HCT116 (cell line): ENCODE data around the gene PTPN13. TPM values are rescaled to one million over a fixed set of nuclear protein-coding genes. Genes with fewer than 3 reads are reported as not detected.

Experiments
- ATAC-seq: fragments of 200-7000 bp; cut with Tn5 transposase; 2 replicates; pipeline ENCODE4 v1.9.1; 2020; ENCODE audit warnings: mild to moderate bottlenecking, moderate library complexity
- BruUV-seq: library from RNA; stranded (reverse); fragments of 400-500 nt; replicated peaks from 2 replicates; lab custom pipeline; 2021; lab: Mats Ljungman, UMichigan
- CTCF ChIA-PET: fragments of 300-600 bp; sonication (Branson Sonifier 250); formaldehyde crosslinking; loops from one replicate; lab custom pipeline; 2021; ENCODE audit warnings: antibody characterized with exemption; lab: Charles Lee
- POLR2A ChIA-PET: fragments of 300-600, 350-600 bp; sonication (Branson Sonifier 250); formaldehyde crosslinking; loops from one replicate; lab custom pipeline; 2021; ENCODE audit warnings: antibody characterized with exemption; lab: Charles Lee
- RAD21 ChIA-PET, 2 experiments: fragments of 300-600 bp; sonication (Branson Sonifier 250); formaldehyde crosslinking; loops; one replicate each; lab custom pipeline; 2023; ENCODE audit warnings: low total read pairs in 2 of 2; ENCODE audit not compliant: uncharacterized antibody in 2 of 2, unreplicated experiment in 2 of 2, low non-redundant PET in 1 of 2; lab: Charles Lee
- DNase-seq: peaks from one replicate; pipeline ENCODE4 v3.0.0-alpha.2; 2010; ENCODE audit warnings: low read depth, low spot score
- H2AFZ ChIP-seq: fragments of 200-600 bp; shearing (Covaris generic), sonication (generic); 2 replicates; pipeline ENCODE4 v1.6.1; 2017; ENCODE audit warnings: low read depth, mixed run types, mixed read lengths, antibody characterized with exemption, low read length; ENCODE audit not compliant: poor library complexity, severe bottlenecking
- H3K27ac ChIP-seq: 2 replicates; pipeline ENCODE4 v1.5.1; 2012; ENCODE audit warnings: low read depth, low read length
- H3K27me3 ChIP-seq: fragments of 200-600 bp; sonication (generic); 2 replicates; pipeline ENCODE4 v1.6.1; 2016; ENCODE audit warnings: mixed run types, low read length, mixed read lengths; ENCODE audit not compliant: insufficient read depth
- H3K36me3 ChIP-seq, 2 experiments: fragments of 200-500 bp in 1 of 2; fragments of 200-600 bp in 1 of 2; sonication (Bioruptor generic) in 1 of 2; sonication (generic) in 1 of 2; 2 replicates each; pipeline versions ENCODE4 v1.5.1 to v1.6.1; 2014 to 2016; ENCODE audit warnings: low read length in 2 of 2, inconsistent platforms in 1 of 2, mixed read lengths in 1 of 2, mixed run types in 1 of 2; ENCODE audit not compliant: insufficient read depth in 2 of 2, control insufficient read depth in 1 of 2
- H3K4me1 ChIP-seq, 2 experiments: fragments of 200-600 bp in 1 of 2; sonication (generic) in 1 of 2; 2 replicates each; pipeline versions ENCODE4 v1.5.1 to v1.6.1; 2012 to 2017; ENCODE audit warnings: low read length in 2 of 2, inconsistent platforms in 1 of 2, mild to moderate bottlenecking in 1 of 2, mixed read lengths in 1 of 2, mixed run types in 1 of 2, moderate library complexity in 1 of 2; ENCODE audit not compliant: insufficient read depth in 2 of 2, control insufficient read depth in 1 of 2
- H3K4me2 ChIP-seq: fragments of 200-600 bp; sonication (generic); 2 replicates; pipeline ENCODE4 v1.6.1; 2017; ENCODE audit warnings: mixed run types, low read length, mixed read lengths
- H3K4me3 ChIP-seq, 2 experiments: fragments of 200-600 bp in 1 of 2; sonication (generic) in 1 of 2; replicated peaks in 1 of 2; 2 replicates each; pipeline ENCODE4 v1.5.1; 2011 to 2016; ENCODE audit warnings: low read length in 2 of 2, control low read depth in 1 of 2, low read depth in 1 of 2, mild to moderate bottlenecking in 1 of 2, mixed read lengths in 1 of 2, mixed run types in 1 of 2
- H3K79me2 ChIP-seq: fragments of 200-600 bp; sonication (generic); 2 replicates; pipeline ENCODE4 v1.6.1; 2017; ENCODE audit warnings: mild to moderate bottlenecking, mixed run types, low read length, moderate library complexity, mixed read lengths; ENCODE audit not compliant: insufficient read depth
- H3K9ac ChIP-seq: fragments of 200-600 bp; sonication (generic); 2 replicates; pipeline ENCODE4 v1.6.1; 2016; ENCODE audit warnings: low read length, mixed read lengths
- H3K9me2 ChIP-seq: fragments of 200-600 bp; sonication (generic), shearing (Covaris generic); 2 replicates; pipeline ENCODE4 v1.6.1; 2017; ENCODE audit warnings: mixed run types, mild to moderate bottlenecking, moderate library complexity; ENCODE audit not compliant: insufficient read depth
- H3K9me3 ChIP-seq, 2 experiments: fragments of 200-500 bp in 1 of 2; fragments of 200-600 bp in 1 of 2; sonication (Bioruptor generic) in 1 of 2; sonication (generic) in 1 of 2; 2 replicates each; pipeline ENCODE4 v1.6.1; 2014 to 2017; ENCODE audit warnings: low read length in 2 of 2, mixed read lengths in 2 of 2, inconsistent platforms in 1 of 2, low read depth in 1 of 2, mild to moderate bottlenecking in 1 of 2, mixed run types in 1 of 2, moderate library complexity in 1 of 2; ENCODE audit not compliant: control insufficient read depth in 1 of 2, insufficient read depth in 1 of 2
- H4K20me1 ChIP-seq: fragments of 200-600 bp; sonication (generic), shearing (Covaris generic); 2 replicates; pipeline ENCODE4 v1.6.1; 2017; ENCODE audit warnings: mixed run types, mild to moderate bottlenecking, moderate library complexity; ENCODE audit not compliant: insufficient read depth
- CBX3 ChIP-seq: IDR thresholded peaks from 2 replicates; pipeline ENCODE4 v1.6.1; 2012; ENCODE audit warnings: low read depth
- EGR1 ChIP-seq: IDR thresholded peaks from 2 replicates; pipeline ENCODE4 v1.6.1; 2012; ENCODE audit warnings: low read depth
- MAX ChIP-seq: IDR thresholded peaks from 2 replicates; pipeline ENCODE4 v1.6.1; 2012
- POLR2A ChIP-seq: IDR thresholded peaks from 2 replicates; pipeline ENCODE4 v1.7.0; 2011; ENCODE audit warnings: borderline replicate concordance; ENCODE audit not compliant: insufficient read depth, insufficient read length; ENCODE audit errors: extremely low read depth
- POLR2AphosphoS5 ChIP-seq: IDR thresholded peaks from 2 replicates; pipeline ENCODE4 v1.6.1; 2011; ENCODE audit warnings: mild to moderate bottlenecking, low read depth, low read length, moderate library complexity
- RAD21 ChIP-seq: IDR thresholded peaks from 2 replicates; pipeline ENCODE4 v1.6.1; 2012; ENCODE audit warnings: low read depth, mild to moderate bottlenecking
- SIN3A ChIP-seq: IDR thresholded peaks from 2 replicates; pipeline ENCODE4 v1.6.1; 2012; ENCODE audit warnings: low read depth
- SP1 ChIP-seq: IDR thresholded peaks from 2 replicates; pipeline ENCODE4 v1.6.1; 2012; ENCODE audit warnings: low read depth
- YY1 ChIP-seq: IDR thresholded peaks from 2 replicates; pipeline ENCODE4 v1.6.1; 2011; ENCODE audit warnings: low read length, low read depth, moderate library complexity, mild to moderate bottlenecking; ENCODE audit not compliant: insufficient replicate concordance; ENCODE audit errors: extremely low read depth
- ZFX ChIP-seq: fragments of 450-650 bp; IDR thresholded peaks from 2 replicates; pipeline ENCODE4 v1.6.1; 2017
- ZNF274 ChIP-seq: fragments of 200-500 bp; sonication (Bioruptor generic); IDR thresholded peaks from 2 replicates; pipeline ENCODE4 v1.6.1; 2014; ENCODE audit warnings: mild to moderate bottlenecking, low read depth, low read length, inconsistent platforms
- intact Hi-C: fragments of 100-400 bp; cut with micrococcal nuclease; formaldehyde crosslinking; loops from 2 replicates; pipeline ENCODE4 v1.10.0; 2022
- total RNA-seq: library from RNA; stranded (reverse); gene quantifications from one replicate; pipeline ENCODE4 v1.2.1, GENCODE V29; 2021; ENCODE audit not compliant: unreplicated experiment

Gene PTPN13
- total RNA-seq, 1 experiment from 2014 or later = 14.6 TPM

- Histone ChIP-seq H3K36me3 (no peaks in the 10 kb centered on the region), H3K4me3 (no peak overlapping the region), H3K27ac (no peak overlapping the region), H3K4me1 (peaks cover 0 to 6% of the 10 kb centered on the region in 2 experiments; a peak in 1 of 4 replicates), H2AFZ (no peak overlapping the region), H3K9me2 (no peaks in the 10 kb centered on the region), H3K4me2 (no peak overlapping the region), H4K20me1 (no peaks in the 10 kb centered on the region), H3K79me2 (no peaks in the 10 kb centered on the region), H3K9me3 (no peaks in the 10 kb centered on the region), H3K27me3 (no peaks in the 10 kb centered on the region), H3K9ac (no peak overlapping the region)
- RAD21 ChIA-PET = no interaction called here
- DNase-seq (no peak), ATAC-seq (no peak)
- POLR2A ChIA-PET = no interaction called here
- intact Hi-C loops = no loop called here
- CTCF ChIA-PET = no interaction called here
- TF ChIP-seq POLR2AphosphoS5 (no peak), RAD21 (no peak), SIN3A (no peak), SP1 (no peak), YY1 (no peak), ZNF274 (no peak), MAX (no peak)
- BruUV-seq = no TSS peak
Observed at GRCh38 chr4:86721412-86721811, 127.3 kb downstream of the PTPN13 start.

GRCh38 chr4:86730310-86730709, 136.2 kb downstream of the PTPN13 start:
- ATAC-seq = no peak
- no TSS peak for BruUV-seq
- no peaks in the 10 kb centered on the region for H3K27me3 ChIP-seq
- RAD21 ChIA-PET = no interaction called here
- H3K4me2 ChIP-seq = no peak overlapping the region
- H3K27ac ChIP-seq = no peak overlapping the region
- H2AFZ ChIP-seq = no peak overlapping the region
- no peak for DNase-seq
- H3K4me1 ChIP-seq = no peaks in the 10 kb centered on the region
- intact Hi-C loops = no loop called here
- CTCF ChIA-PET = no interaction called here
- H4K20me1 ChIP-seq = no peaks in the 10 kb centered on the region
- no peaks in the 10 kb centered on the region for H3K9me2 ChIP-seq
- H3K9me3 ChIP-seq = no peaks in the 10 kb centered on the region
- H3K9ac ChIP-seq = no peak overlapping the region
- H3K79me2 ChIP-seq = no peaks in the 10 kb centered on the region
- TF ChIP-seq EGR1 (no peak), ZFX (no peak), CBX3 (no peak), POLR2A (no peak)
- H3K36me3 ChIP-seq = no peaks in the 10 kb centered on the region
- H3K4me3 ChIP-seq = no peak overlapping the region
- POLR2A ChIA-PET = no interaction called here
